H9 (cell line): ENCODE data around the gene CACNA1I. TPM values are rescaled to one million over a fixed set of nuclear protein-coding genes. Genes with fewer than 3 reads are reported as not detected.

Experiments used
- DNase-seq: peaks from one replicate; pipeline ENCODE4 v3.0.0-alpha.2; 2017
- H2AFZ ChIP-seq: one replicate; pipeline ENCODE4 v1.6.1; 2013; ENCODE audit warnings: mild to moderate bottlenecking, low read length, control low read depth, moderate library complexity
- H2AK5ac ChIP-seq: 2 replicates; pipeline ENCODE4 v1.6.1; 2013; ENCODE audit warnings: low read length, control low read depth, mixed read lengths; ENCODE audit not compliant: insufficient read length
- H2BK120ac ChIP-seq: one replicate; pipeline ENCODE4 v1.6.1; 2013; ENCODE audit warnings: low read depth, mild to moderate bottlenecking, low read length, control low read depth, inconsistent platforms; ENCODE audit not compliant: poor library complexity, severe bottlenecking
- H2BK12ac ChIP-seq: 2 replicates; pipeline ENCODE4 v1.6.1; 2013; ENCODE audit warnings: low read length, control low read depth, mixed read lengths, low read depth; ENCODE audit not compliant: insufficient read length
- H2BK15ac ChIP-seq: 2 replicates; pipeline ENCODE4 v1.6.1; 2013; ENCODE audit warnings: low read depth, low read length, control low read depth
- H2BK20ac ChIP-seq: one replicate; pipeline ENCODE4 v1.6.1; 2013; ENCODE audit warnings: low read depth, mild to moderate bottlenecking, low read length, control low read depth, inconsistent platforms; ENCODE audit not compliant: poor library complexity, severe bottlenecking
- H2BK5ac ChIP-seq: 2 replicates; pipeline ENCODE4 v1.6.1; 2013; ENCODE audit warnings: low read length, control low read depth, mixed read lengths; ENCODE audit not compliant: insufficient read length
- H3K14ac ChIP-seq: 2 replicates; pipeline ENCODE4 v1.6.1; 2013; ENCODE audit warnings: low read length, control low read depth; ENCODE audit not compliant: insufficient read depth
- H3K18ac ChIP-seq: 2 replicates; pipeline ENCODE4 v1.6.1; 2013; ENCODE audit warnings: low read depth, mild to moderate bottlenecking, mixed read lengths, low read length, control low read depth; ENCODE audit not compliant: insufficient read length
- H3K23ac ChIP-seq: 2 replicates; pipeline ENCODE4 v1.6.1; 2013; ENCODE audit warnings: low read length, control low read depth, mixed read lengths, low read depth; ENCODE audit not compliant: insufficient read length
- H3K23me2 ChIP-seq: 2 replicates; pipeline ENCODE4 v1.6.1; 2013; ENCODE audit warnings: low read depth, mild to moderate bottlenecking, mixed read lengths, low read length, control low read depth; ENCODE audit not compliant: insufficient read length, poor library complexity, severe bottlenecking
- H3K27ac ChIP-seq: 2 replicates; pipeline ENCODE4 v1.5.1; 2013; ENCODE audit warnings: low read length, control low read depth, mixed read lengths, low read depth; ENCODE audit not compliant: insufficient read length
- H3K27me3 ChIP-seq: 2 replicates; pipeline ENCODE4 v1.6.1; 2013; ENCODE audit warnings: low read length, control low read depth, inconsistent platforms; ENCODE audit not compliant: insufficient read depth
- H3K4ac ChIP-seq: 2 replicates; pipeline ENCODE4 v1.6.1; 2013; ENCODE audit warnings: low read depth, mild to moderate bottlenecking, control low read depth, inconsistent platforms, low read length, moderate library complexity
- H3K4me1 ChIP-seq: 2 replicates; pipeline ENCODE4 v1.6.1; 2013; ENCODE audit warnings: low read length, control low read depth, inconsistent platforms; ENCODE audit not compliant: insufficient read depth
- H3K4me2 ChIP-seq: 2 replicates; pipeline ENCODE4 v1.6.1; 2013; ENCODE audit warnings: low read length, control low read depth, mixed read lengths; ENCODE audit not compliant: insufficient read length, insufficient read depth
- H3K56ac ChIP-seq: 2 replicates; pipeline ENCODE4 v1.6.1; 2013; ENCODE audit warnings: low read depth, mild to moderate bottlenecking, mixed read lengths, low read length, control low read depth; ENCODE audit not compliant: insufficient read length
- H3K79me1 ChIP-seq: 2 replicates; pipeline ENCODE4 v1.6.1; 2013; ENCODE audit warnings: low read depth, mild to moderate bottlenecking, moderate library complexity, low read length, control low read depth, inconsistent platforms; ENCODE audit not compliant: insufficient read depth, poor library complexity, severe bottlenecking
- H3K79me2 ChIP-seq: 2 replicates; pipeline ENCODE4 v1.6.1; 2013; ENCODE audit warnings: low read length, control low read depth, inconsistent platforms; ENCODE audit not compliant: insufficient read depth
- H3K9ac ChIP-seq: 2 replicates; pipeline ENCODE4 v1.6.1; 2013; ENCODE audit warnings: low read length, control low read depth, mixed read lengths; ENCODE audit not compliant: insufficient read length; ENCODE audit errors: extremely low read depth
- H3K9me3 ChIP-seq: one replicate; pipeline ENCODE4 v1.6.1; 2013; ENCODE audit warnings: low read depth, low read length, inconsistent platforms; ENCODE audit not compliant: control insufficient read depth
- H3T11ph ChIP-seq: one replicate; pipeline ENCODE4 v1.6.1; 2013; ENCODE audit warnings: mild to moderate bottlenecking, low read length, control low read depth, inconsistent platforms
- H4K20me1 ChIP-seq: one replicate; pipeline ENCODE4 v1.6.1; 2013; ENCODE audit not compliant: control insufficient read depth, insufficient read length, insufficient read depth
- H4K5ac ChIP-seq: 2 replicates; pipeline ENCODE4 v1.6.1; 2013; ENCODE audit warnings: low read depth, mild to moderate bottlenecking, mixed read lengths, low read length, control low read depth; ENCODE audit not compliant: insufficient read length
- H4K8ac ChIP-seq: replicated peaks from 2 replicates; pipeline ENCODE4 v1.6.1; 2013; ENCODE audit warnings: low read length, control low read depth, mixed read lengths, low read depth; ENCODE audit not compliant: insufficient read length
- H4K91ac ChIP-seq: 2 replicates; pipeline ENCODE4 v1.6.1; 2013; ENCODE audit warnings: low read depth, mild to moderate bottlenecking, moderate library complexity, mixed read lengths, low read length, control low read depth; ENCODE audit not compliant: insufficient read length
- H3K27ac Mint-ChIP-seq, 3 experiments: 2 replicates in 2 of 3; 3 replicates in 1 of 3; pipeline ENCODE4 v1.8.0; 2020 to 2021; ENCODE audit warnings: mixed read lengths in 3 of 3, mild to moderate bottlenecking in 1 of 3, moderate library complexity in 1 of 3
- H3K27me3 Mint-ChIP-seq: 2 replicates; pipeline ENCODE4 v1.8.0; 2021; ENCODE audit warnings: low read depth, mild to moderate bottlenecking, moderate library complexity, mixed read lengths
- H3K36me3 Mint-ChIP-seq, 3 experiments: 2 replicates in 2 of 3; 3 replicates in 1 of 3; pipeline ENCODE4 v1.8.0; 2020 to 2021; ENCODE audit warnings: low read depth in 3 of 3, mixed read lengths in 3 of 3; ENCODE audit not compliant: insufficient read depth in 1 of 3
- H3K4me1 Mint-ChIP-seq, 2 experiments: 2 replicates each; pipeline ENCODE4 v1.8.0; 2020; ENCODE audit warnings: mixed read lengths in 2 of 2
- H3K4me3 Mint-ChIP-seq, 2 experiments: 2 replicates in 1 of 2; 3 replicates in 1 of 2; pipeline ENCODE4 v1.8.0; 2020 to 2021; ENCODE audit warnings: mild to moderate bottlenecking in 2 of 2, mixed read lengths in 2 of 2, moderate library complexity in 1 of 2
- H3K9me3 Mint-ChIP-seq, 2 experiments: 2 replicates in 1 of 2; 3 replicates in 1 of 2; pipeline ENCODE4 v1.8.0; 2020; ENCODE audit warnings: mild to moderate bottlenecking in 2 of 2, mixed read lengths in 2 of 2, moderate library complexity in 1 of 2
- WGBS: extraction: QIAGEN DNeasy Blood & Tissue Kit; methylation state at CpG from one replicate; pipeline ENCODE4 v1.1.7; 2013; ENCODE audit warnings: missing lambda C conversion rate, low lambda C conversion rate, mixed read lengths; ENCODE audit not compliant: insufficient read length; ENCODE audit errors: extremely low coverage; 5-methylcytosine and 5-hydroxymethylcytosine counted together
- total RNA-seq: library from RNA; stranded (reverse); gene quantifications from 2 replicates; pipeline ENCODE4 v1.2.1, GENCODE V29; 2021
- TF ChIP-seq, protein P1 (sequence below): fragments of 200-600 bp; sonication (generic); conservative IDR thresholded peaks from 3 replicates; pipeline ENCODE4 v1.8.0; 2021; ENCODE audit warnings: antibody characterized with exemption, mild to moderate bottlenecking

The CACNA1I gene
- total RNA-seq, 1 experiment from 2014 or later: 0.50 TPM

DNA sequence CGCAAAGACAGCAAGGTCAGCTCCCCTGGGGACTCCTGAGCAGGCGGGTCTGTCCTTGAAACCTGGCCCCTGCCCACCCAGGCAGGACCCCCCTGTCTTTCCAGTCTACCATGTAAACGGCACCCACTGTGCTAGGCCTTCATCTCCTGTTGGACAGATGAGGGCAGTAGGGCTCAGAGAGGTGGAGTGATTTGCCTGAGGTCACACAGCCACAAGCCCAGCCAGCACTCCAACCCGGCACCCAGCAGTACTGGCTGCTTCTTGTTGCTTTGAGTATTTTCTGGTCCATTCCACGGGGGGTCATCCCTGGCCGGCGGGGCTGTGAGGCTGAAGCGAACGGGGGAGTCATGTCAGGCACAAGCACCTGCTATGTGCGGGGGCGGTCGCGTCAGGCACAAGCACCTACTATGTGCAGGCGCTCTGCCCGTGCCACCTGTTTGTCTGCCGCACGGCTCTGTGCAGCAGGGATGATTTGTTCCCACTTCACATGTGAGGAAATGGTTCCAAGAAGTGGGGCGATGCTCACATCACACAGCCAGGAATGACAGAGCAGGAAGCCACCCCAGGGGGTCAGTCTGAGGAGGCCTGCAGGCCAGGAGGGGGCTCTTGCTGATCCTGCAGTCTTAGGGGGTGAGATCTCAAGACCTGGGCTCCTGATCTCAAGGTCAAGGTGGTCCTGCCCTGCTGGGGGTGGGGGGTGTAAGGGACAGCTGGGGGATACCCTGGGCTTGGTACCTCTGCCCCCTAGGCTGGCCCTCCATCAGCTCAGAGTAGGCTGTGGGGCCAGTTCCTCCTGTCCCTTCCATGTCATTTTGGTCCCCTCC, 110.7 kb downstream of the CACNA1I start:
- H3K79me2 ChIP-seq: no peaks in the 10 kb centered on the region
- no peak overlapping the region for H3K18ac ChIP-seq
- no peaks in the 10 kb centered on the region for H3K9me3 ChIP-seq
- no peak for DNase-seq
- no peak overlapping the region for H4K8ac ChIP-seq
- no peak overlapping the region for H2BK20ac ChIP-seq
- no peak overlapping the region for H3K9ac ChIP-seq
- Mint-ChIP-seq H3K27me3 (no peaks in the 10 kb centered on the region; the same call in 1 of the 2 replicates), H3K27ac (peak overlapping the region in 1 of 3 experiments; percentile 36; a peak in 1 of 7 replicates), H3K36me3 (peaks cover 0 to 8% (median 6%) of the 10 kb centered on the region in 3 experiments; a peak in 3 of 7 replicates), H3K4me1 (peaks cover 0 to 4% of the 10 kb centered on the region in 2 experiments; a peak in 2 of 4 replicates), H3K9me3 (no peaks in the 10 kb centered on the region; a peak in 1 of 5 replicates), H3K4me3 (no peak overlapping the region)
- no peak overlapping the region for H4K91ac ChIP-seq
- H3K4me2 ChIP-seq: no peak overlapping the region
- no peak overlapping the region for H2BK15ac ChIP-seq
- no peaks in the 10 kb centered on the region for H4K20me1 ChIP-seq
- H3K23ac ChIP-seq: no peak overlapping the region
- peaks cover 4% of the 10 kb centered on the region for H3K23me2 ChIP-seq
- no peak overlapping the region; the same call in 1 of the 2 replicates for H3K14ac ChIP-seq
- H3K27ac ChIP-seq: no peak overlapping the region
- H3K79me1 ChIP-seq: no peaks in the 10 kb centered on the region
- H4K5ac ChIP-seq: no peak overlapping the region
- no peak overlapping the region for H3K56ac ChIP-seq
- no CpG with 5 or more reads among the region's 18 CpGs for WGBS
- H2AK5ac ChIP-seq: no peak overlapping the region
- H3K4me1 ChIP-seq: no peaks in the 10 kb centered on the region
- H3K4ac ChIP-seq: no peak overlapping the region
- H3K27me3 ChIP-seq: no peaks in the 10 kb centered on the region
- H2BK12ac ChIP-seq: no peak overlapping the region
- TF ChIP-seq, protein P1, sequence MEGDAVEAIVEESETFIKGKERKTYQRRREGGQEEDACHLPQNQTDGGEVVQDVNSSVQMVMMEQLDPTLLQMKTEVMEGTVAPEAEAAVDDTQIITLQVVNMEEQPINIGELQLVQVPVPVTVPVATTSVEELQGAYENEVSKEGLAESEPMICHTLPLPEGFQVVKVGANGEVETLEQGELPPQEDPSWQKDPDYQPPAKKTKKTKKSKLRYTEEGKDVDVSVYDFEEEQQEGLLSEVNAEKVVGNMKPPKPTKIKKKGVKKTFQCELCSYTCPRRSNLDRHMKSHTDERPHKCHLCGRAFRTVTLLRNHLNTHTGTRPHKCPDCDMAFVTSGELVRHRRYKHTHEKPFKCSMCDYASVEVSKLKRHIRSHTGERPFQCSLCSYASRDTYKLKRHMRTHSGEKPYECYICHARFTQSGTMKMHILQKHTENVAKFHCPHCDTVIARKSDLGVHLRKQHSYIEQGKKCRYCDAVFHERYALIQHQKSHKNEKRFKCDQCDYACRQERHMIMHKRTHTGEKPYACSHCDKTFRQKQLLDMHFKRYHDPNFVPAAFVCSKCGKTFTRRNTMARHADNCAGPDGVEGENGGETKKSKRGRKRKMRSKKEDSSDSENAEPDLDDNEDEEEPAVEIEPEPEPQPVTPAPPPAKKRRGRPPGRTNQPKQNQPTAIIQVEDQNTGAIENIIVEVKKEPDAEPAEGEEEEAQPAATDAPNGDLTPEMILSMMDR: no peak
- no peak overlapping the region for H2AFZ ChIP-seq
- H2BK5ac ChIP-seq: no peak overlapping the region
- H2BK120ac ChIP-seq: no peak overlapping the region
- H3T11ph ChIP-seq: no peak overlapping the region
